Stomach (tissue), 9 donors: ENCODE data around the gene BRD7. TPM values are rescaled to one million over a fixed set of nuclear protein-coding genes. Genes with fewer than 3 reads are reported as not detected.

Experiments
- DNase-seq, 2 donors: peaks; one replicate each; pipeline versions ENCODE4 v3.0.0 to v3.0.0-alpha.2; 2013 to 2019
- H3K27ac ChIP-seq, 5 donors: fragments of 200-600 bp in 4 of 5; sonication (generic) in 4 of 5; one replicate each; pipeline ENCODE4 v1.5.1; 2013 to 2019; ENCODE audit warnings: mild to moderate bottlenecking in 1 of 5, moderate library complexity in 1 of 5
- H3K27me3 ChIP-seq, 3 donors: fragments of 200-600 bp; sonication (generic); one replicate each; pipeline ENCODE4 v1.5.1; 2017 to 2019; ENCODE audit warnings: mixed run types in 1 of 3
- H3K36me3 ChIP-seq, 4 donors: fragments of 200-600 bp; sonication (generic); 1 replicate in 3 of 4; 2 replicates in 1 of 4; pipeline ENCODE4 v1.5.1; 2016 to 2019
- H3K4me1 ChIP-seq, 4 donors: fragments of 200-600 bp; sonication (generic); one replicate each; pipeline ENCODE4 v1.5.1; 2016 to 2019
- H3K4me3 ChIP-seq, 4 donors: fragments of 200-600 bp; sonication (generic) in 3 of 4; one replicate each; pipeline ENCODE4 v1.5.1; 2016 to 2019; ENCODE audit warnings: mild to moderate bottlenecking in 1 of 4
- H3K9me3 ChIP-seq, 4 donors: fragments of 200-600 bp; sonication (generic); one replicate each; pipeline ENCODE4 v1.5.1; 2016 to 2019
- EP300 ChIP-seq: sonication (generic); formaldehyde crosslinking; IDR thresholded peaks from one replicate; pipeline ENCODE4 v1.6.1; 2017; ENCODE audit warnings: antibody characterized with exemption
- POLR2A ChIP-seq, 4 donors: fragments of 450-650 bp; IDR thresholded peaks; one replicate each; pipeline ENCODE4 v1.6.1; 2016; ENCODE audit warnings: antibody characterized with exemption in 4 of 4, control low read depth in 2 of 4, mild to moderate bottlenecking in 1 of 4, moderate library complexity in 1 of 4
- POLR2AphosphoS5 ChIP-seq, 3 donors: sonication (generic); formaldehyde crosslinking; IDR thresholded peaks; one replicate each; pipeline ENCODE4 v1.6.1; 2016; ENCODE audit warnings: antibody characterized with exemption in 3 of 3
- WGBS, 5 donors: extraction: QIAGEN DNeasy Blood & Tissue Kit in 3 of 5; methylation state at CpG; one replicate each; pipeline versions ENCODE4 v1.1.5 to v1.1.7; 2013 to 2018; 5-methylcytosine and 5-hydroxymethylcytosine counted together
- intact Hi-C: fragments of 100-400 bp; cut with DNase I; formaldehyde crosslinking; loops from one replicate; pipeline ENCODE4 v1.15.1; 2023; ENCODE audit warnings: low total_unique reads
- polyA plus RNA-seq, 3 donors: library from polyadenylated mRNA; stranded (reverse); fragments of 200-250 nt; gene quantifications; one replicate each; pipeline ENCODE4 v1.2.3, GENCODE V29; 2013
- total RNA-seq, 5 donors: library from RNA; depleted of rRNA; stranded (reverse); fragments of >200 nt; gene quantifications; one replicate each; pipeline versions ENCODE4 v1.1.0 to v1.2.3, GENCODE V29; 2014 to 2016
- TF ChIP-seq, protein P1 (sequence below), 7 experiments: fragments of 450-650 bp in 4 of 7; fragments of 200-600 bp in 3 of 7; sonication (generic) in 3 of 7; IDR thresholded peaks; one replicate each; pipeline ENCODE4 v1.5.1; 2016 to 2019; ENCODE audit warnings: antibody characterized with exemption in 7 of 7, control low read depth in 2 of 7, mild to moderate bottlenecking in 1 of 7
- donor health status: healthy with polysubstance abuse.
- donor health status: Bipolar disorder and iron deficiency.
- donor health status: healthy.

The BRD7 gene
- total and polyA plus RNA-seq, 8 donors = 9.3 to 71.8 (median 37.3) TPM

DNA sequence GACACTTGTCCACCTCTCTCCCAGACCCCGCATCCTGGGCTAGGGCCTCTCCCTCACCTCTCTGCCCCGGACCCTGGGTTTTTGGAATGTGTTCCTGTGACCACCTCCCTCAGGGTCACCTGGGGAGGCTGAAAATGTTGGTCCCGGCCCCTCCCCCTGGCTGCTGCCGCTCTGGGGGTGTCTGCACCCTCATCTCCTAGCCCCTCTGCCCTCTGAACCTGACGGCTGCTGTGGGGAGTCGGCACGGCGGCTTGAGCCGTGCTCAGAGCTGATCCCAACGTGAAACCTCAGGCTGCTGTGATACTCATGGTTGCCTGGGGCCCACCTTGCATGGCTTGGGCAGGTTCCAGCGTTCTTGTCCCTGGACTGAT is 59.6 kb downstream of the BRD7 start:
- no peak for DNase-seq

DNA sequence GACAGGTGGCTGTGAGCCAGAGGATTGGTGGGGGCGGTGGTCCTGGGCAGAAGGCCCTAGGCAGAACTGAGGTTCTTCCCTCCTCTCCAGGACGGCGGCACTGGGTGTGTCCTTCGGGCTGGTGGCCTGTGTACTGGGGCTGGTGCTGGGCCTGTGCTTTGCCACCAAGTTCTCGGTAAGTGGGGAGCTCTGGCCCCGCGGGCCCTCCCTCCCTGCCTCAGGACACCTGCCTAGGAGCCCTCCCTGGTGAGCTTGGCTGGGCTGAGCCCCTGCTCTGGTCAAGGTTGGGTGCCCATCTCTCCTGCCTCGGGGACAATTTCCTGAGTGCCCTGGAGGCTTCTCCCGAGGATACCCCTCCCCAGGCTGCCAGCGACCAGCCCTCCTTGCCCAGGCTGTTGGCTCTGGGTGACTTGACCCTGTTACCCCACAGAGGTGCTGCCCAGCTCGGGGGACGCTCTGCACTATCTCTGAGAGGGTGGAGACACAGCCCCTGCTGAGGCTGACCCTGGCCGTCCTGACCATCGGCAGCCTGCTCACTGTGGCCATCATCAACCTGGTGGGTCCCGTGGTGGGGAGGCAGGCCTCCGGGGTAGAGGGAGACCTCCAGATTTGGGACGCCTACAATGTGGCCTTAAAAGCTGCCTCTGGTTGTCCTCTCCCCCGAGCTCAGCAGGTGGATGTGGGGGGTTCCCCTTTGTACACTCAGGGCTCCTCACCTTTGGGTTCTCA is 60.4 kb downstream of the BRD7 start:
- Histone ChIP-seq H3K9me3 (no peaks in the 10 kb centered on the region), H3K27ac (no peak overlapping the region), H3K36me3 (peaks cover 3 to 60% (median 32%) of the 10 kb centered on the region in 4 donors), H3K4me1 (peaks cover 0 to 16% (median 4%) of the 10 kb centered on the region in 4 donors), H3K4me3 (no peak overlapping the region), H3K27me3 (no peaks in the 10 kb centered on the region)
- TF ChIP-seq POLR2AphosphoS5 (IDR thresholded peaks at IDR 0.05) (no peak), EP300 (no peak), POLR2A (IDR thresholded peaks at IDR 0.05) (no peak)
- TF ChIP-seq, protein P1, sequence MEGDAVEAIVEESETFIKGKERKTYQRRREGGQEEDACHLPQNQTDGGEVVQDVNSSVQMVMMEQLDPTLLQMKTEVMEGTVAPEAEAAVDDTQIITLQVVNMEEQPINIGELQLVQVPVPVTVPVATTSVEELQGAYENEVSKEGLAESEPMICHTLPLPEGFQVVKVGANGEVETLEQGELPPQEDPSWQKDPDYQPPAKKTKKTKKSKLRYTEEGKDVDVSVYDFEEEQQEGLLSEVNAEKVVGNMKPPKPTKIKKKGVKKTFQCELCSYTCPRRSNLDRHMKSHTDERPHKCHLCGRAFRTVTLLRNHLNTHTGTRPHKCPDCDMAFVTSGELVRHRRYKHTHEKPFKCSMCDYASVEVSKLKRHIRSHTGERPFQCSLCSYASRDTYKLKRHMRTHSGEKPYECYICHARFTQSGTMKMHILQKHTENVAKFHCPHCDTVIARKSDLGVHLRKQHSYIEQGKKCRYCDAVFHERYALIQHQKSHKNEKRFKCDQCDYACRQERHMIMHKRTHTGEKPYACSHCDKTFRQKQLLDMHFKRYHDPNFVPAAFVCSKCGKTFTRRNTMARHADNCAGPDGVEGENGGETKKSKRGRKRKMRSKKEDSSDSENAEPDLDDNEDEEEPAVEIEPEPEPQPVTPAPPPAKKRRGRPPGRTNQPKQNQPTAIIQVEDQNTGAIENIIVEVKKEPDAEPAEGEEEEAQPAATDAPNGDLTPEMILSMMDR (IDR thresholded peaks at IDR 0.05) = no peak
- intact Hi-C loops = no loop called here
- DNase-seq = peak in 1 of 2 donors; percentile 22
- 89 to 98% (median 93%) methylated on average over 7 to 18 of the region's 18 CpGs for whole genome bisulfite sequencing, 5 donors

More for the DNA sequence above, 59.6 kb downstream of the BRD7 start:
- Histone ChIP-seq H3K36me3 (peaks cover 11 to 60% (median 39%) of the 10 kb centered on the region in 4 donors), H3K4me3 (no peak overlapping the region), H3K27ac (no peak overlapping the region), H3K9me3 (no peaks in the 10 kb centered on the region), H3K4me1 (peaks cover 0 to 18% (median 6%) of the 10 kb centered on the region in 4 donors), H3K27me3 (no peaks in the 10 kb centered on the region)
- WGBS, 5 donors = 80 to 89% (median 82%) methylated on average over 10 to 11 of the region's 11 CpGs
- intact Hi-C loops = no loop called here
- no peak for TF ChIP-seq POLR2AphosphoS5 (IDR thresholded peaks at IDR 0.05)
- TF ChIP-seq, protein P1 (IDR thresholded peaks at IDR 0.05) = no peak
- no peak for TF ChIP-seq POLR2A (IDR thresholded peaks at IDR 0.05)
- no peak for TF ChIP-seq EP300

- no peak overlapping the region for H3K27ac ChIP-seq
- WGBS, 5 donors = 59 to 75% (median 71%) methylated on average over 6 to 9 of the region's 9 CpGs
These were observed 62.5 kb downstream of the BRD7 start for GRCh38 chr16:50306287-50306686.

DNA sequence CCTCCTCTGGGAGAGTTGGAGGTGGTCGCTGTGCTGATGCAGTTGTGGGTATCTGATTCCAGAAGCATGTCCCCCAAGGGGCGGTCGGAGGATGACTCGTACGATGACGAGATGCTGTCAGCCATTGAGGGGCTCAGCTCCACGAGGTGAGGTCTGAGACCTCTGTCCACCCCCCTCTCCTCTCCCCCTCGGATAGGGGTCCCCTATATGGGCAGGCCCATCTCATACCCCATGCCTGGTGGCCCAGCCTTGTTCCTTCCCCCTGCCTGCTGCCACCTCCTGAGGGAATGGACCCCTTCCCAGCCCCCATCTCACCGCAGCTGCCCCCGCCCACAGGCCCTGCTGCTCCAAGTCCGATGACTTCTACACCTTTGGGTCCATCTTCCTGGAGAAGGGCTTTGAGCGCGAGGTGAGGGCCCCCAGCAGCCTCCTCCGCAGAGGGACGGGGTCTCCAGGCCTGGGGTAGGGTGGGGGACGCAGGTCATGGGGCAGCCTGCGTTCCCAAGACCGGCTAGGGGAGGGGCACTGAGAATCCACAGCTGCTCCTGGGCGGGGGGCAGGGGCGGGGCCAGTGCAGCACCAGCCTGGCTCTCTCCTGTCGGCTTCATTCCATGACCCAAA is 63.2 kb downstream of the BRD7 start:
- intact Hi-C loops = no loop called here
- peak in 1 of 2 donors; percentile 5 for DNase-seq
- WGBS, 5 donors = 88 to 96% (median 90%) methylated on average over 18 to 21 of the region's 21 CpGs

More at GRCh38 chr16:50306287-50306686, 62.5 kb downstream of the BRD7 start:
- peak; percentile 14 to 17 for DNase-seq
- Histone ChIP-seq H3K4me3 (no peak overlapping the region), H3K4me1 (peaks cover 10 to 28% (median 16%) of the 10 kb centered on the region in 4 donors), H3K9me3 (no peaks in the 10 kb centered on the region), H3K27me3 (no peaks in the 10 kb centered on the region), H3K36me3 (peaks cover 0 to 56% (median 19%) of the 10 kb centered on the region in 4 donors)
- TF ChIP-seq POLR2A (IDR thresholded peaks at IDR 0.05) (no peak), POLR2AphosphoS5 (IDR thresholded peaks at IDR 0.05) (no peak), EP300 (no peak)
- TF ChIP-seq, protein P1 (IDR thresholded peaks at IDR 0.05) = no peak
- intact Hi-C loops = no loop called here

More for the DNA sequence above, 63.2 kb downstream of the BRD7 start:
- TF ChIP-seq EP300 = no peak
- TF ChIP-seq, protein P1 (IDR thresholded peaks at IDR 0.05) = no peak
- no peak for TF ChIP-seq POLR2A (IDR thresholded peaks at IDR 0.05)
- TF ChIP-seq POLR2AphosphoS5 (IDR thresholded peaks at IDR 0.05) = no peak
- Histone ChIP-seq H3K9me3 (no peaks in the 10 kb centered on the region), H3K36me3 (peaks cover 0 to 59% (median 21%) of the 10 kb centered on the region in 4 donors), H3K4me1 (peaks cover 10 to 33% (median 16%) of the 10 kb centered on the region in 4 donors), H3K27me3 (no peaks in the 10 kb centered on the region), H3K4me3 (no peak overlapping the region), H3K27ac (no peak overlapping the region)
